OCI-LY7 (cell line): Measurements from ENCODE around the gene AKAP13. TPM values are rescaled to one million over a fixed set of nuclear protein-coding genes. Genes with fewer than 3 reads are reported as not detected.
A peak's percentile ranks its signal among the peaks of the same experiment; 100 is the strongest.

Source experiments
- BruUV-seq: library from RNA; stranded (reverse); fragments of 400-500 nt; replicated peaks from 2 replicates; lab custom pipeline; 2021; lab: Mats Ljungman, UMichigan
- CTCF ChIA-PET: fragments of 300-600 bp; sonication (Branson Sonifier 250); formaldehyde crosslinking; loops from one replicate; lab custom pipeline; 2022; ENCODE audit warnings: antibody characterized with exemption; ENCODE audit not compliant: unreplicated experiment; lab: Charles Lee
- POLR2A ChIA-PET: fragments of 300-600 bp; sonication (Branson Sonifier 250); formaldehyde crosslinking; loops from one replicate; lab custom pipeline; 2022; ENCODE audit warnings: antibody characterized with exemption; lab: Charles Lee
- DNase-seq: peaks from one replicate; pipeline ENCODE4 v3.0.0-alpha.2; 2015; ENCODE audit warnings: low spot score
- H2AFZ ChIP-seq: fragments of 200-600 bp; sonication (generic), shearing (Covaris generic); 2 replicates; pipeline ENCODE4 v1.6.1; 2014; ENCODE audit warnings: mild to moderate bottlenecking, antibody characterized with exemption, low read length, moderate library complexity
- H3K27ac ChIP-seq: fragments of 200-600 bp; sonication (generic); 2 replicates; pipeline ENCODE4 v1.5.1; 2014; ENCODE audit warnings: mixed run types, low read depth, mild to moderate bottlenecking, moderate library complexity, low read length, inconsistent platforms; ENCODE audit not compliant: poor library complexity, severe bottlenecking
- H3K36me3 ChIP-seq: fragments of 200-600 bp; sonication (generic); 2 replicates; pipeline ENCODE4 v1.6.1; 2014; ENCODE audit warnings: mild to moderate bottlenecking, antibody characterized with exemption, low read length, moderate library complexity, mixed read lengths; ENCODE audit not compliant: insufficient read depth
- H3K4me1 ChIP-seq: fragments of 200-600 bp; sonication (generic); 2 replicates; pipeline ENCODE4 v1.5.1; 2014; ENCODE audit warnings: mild to moderate bottlenecking, low read length; ENCODE audit not compliant: insufficient read depth, poor library complexity, severe bottlenecking
- H3K4me2 ChIP-seq: fragments of 200-600 bp; sonication (generic); 2 replicates; pipeline ENCODE4 v1.6.1; 2014; ENCODE audit warnings: mild to moderate bottlenecking, low read length
- H3K4me3 ChIP-seq: fragments of 200-600 bp; sonication (generic); 2 replicates; pipeline ENCODE4 v1.5.1; 2014; ENCODE audit warnings: mild to moderate bottlenecking, low read depth, low read length; ENCODE audit not compliant: poor library complexity, severe bottlenecking
- H3K79me2 ChIP-seq: fragments of 200-600 bp; sonication (generic); 2 replicates; pipeline ENCODE4 v1.6.1; 2016; ENCODE audit warnings: low read depth, mild to moderate bottlenecking, low read length, moderate library complexity, mixed read lengths; ENCODE audit not compliant: insufficient read depth
- H3K9me2 ChIP-seq: fragments of 200-600 bp; sonication (generic); 2 replicates; pipeline ENCODE4 v1.6.1; 2016; ENCODE audit warnings: mild to moderate bottlenecking, low read length, mixed read lengths; ENCODE audit not compliant: insufficient read depth
- H3K9me3 ChIP-seq: fragments of 200-600 bp; sonication (generic); 2 replicates; pipeline ENCODE4 v1.6.1; 2014; ENCODE audit warnings: mild to moderate bottlenecking, mixed run types, low read length, mixed read lengths
- H4K20me1 ChIP-seq: fragments of 200-600 bp; sonication (generic); 2 replicates; pipeline ENCODE4 v1.6.1; 2014; ENCODE audit warnings: mild to moderate bottlenecking, antibody characterized with exemption, low read length, moderate library complexity, mixed read lengths; ENCODE audit not compliant: insufficient read depth
- CTCF ChIP-seq: fragments of 200-600 bp; sonication (generic); conservative IDR thresholded peaks from 2 replicates; pipeline ENCODE4 v1.5.1; 2014; ENCODE audit warnings: mild to moderate bottlenecking, antibody characterized with exemption, low read length, moderate library complexity, mixed read lengths
- EZH2phosphoT487 ChIP-seq: fragments of 200-600 bp; sonication (generic); IDR thresholded peaks from 2 replicates; pipeline ENCODE4 v1.6.1; 2018; ENCODE audit warnings: low read depth, borderline replicate concordance, mild to moderate bottlenecking, mixed run types, antibody characterized with exemption, low read length, moderate library complexity, mixed read lengths
- intact Hi-C: fragments of 100-400 bp; cut with micrococcal nuclease; formaldehyde crosslinking; loops from one replicate; pipeline ENCODE4 v1.10.0; 2022; ENCODE audit not compliant: unreplicated experiment
- total RNA-seq, 2 experiments: library from RNA; depleted of rRNA in 1 of 2; stranded (reverse); fragments of >200 nt in 1 of 2; shearing (Covaris generic) in 1 of 2; gene quantifications; 2 replicates each; pipeline ENCODE4 v1.2.3, GENCODE V29; 2014 to 2022

AKAP13 gene
- total RNA-seq, 2 experiments from 2014 or later, result 140 to 250 TPM

GRCh38 chr15:85730001-85730820, 349.8 kb downstream of the AKAP13 start:
- peak; percentile 74 for DNase-seq

GRCh38 chr15:85733416-85733815, 353.0 kb downstream of the AKAP13 start:
- no peak overlapping the region for H3K27ac ChIP-seq
- no peaks in the 10 kb centered on the region for H3K9me2 ChIP-seq
- no peaks in the 10 kb centered on the region for H3K79me2 ChIP-seq
- no peaks in the 10 kb centered on the region for H4K20me1 ChIP-seq
- H3K4me1 ChIP-seq, result no peaks in the 10 kb centered on the region
- H2AFZ ChIP-seq, result no peak overlapping the region
- CTCF ChIA-PET, result no interaction called here
- no peak for TF ChIP-seq CTCF
- intact Hi-C loops, result no loop called here
- peaks cover 8% of the 10 kb centered on the region; the same call in 1 of the 2 replicates for H3K9me3 ChIP-seq
- no peak for DNase-seq
- no peak overlapping the region for H3K4me3 ChIP-seq
- POLR2A ChIA-PET, result no interaction called here
- H3K36me3 ChIP-seq, result peaks cover 97% of the 10 kb centered on the region
- BruUV-seq, result no TSS peak
- no peak overlapping the region for H3K4me2 ChIP-seq

More at GRCh38 chr15:85730001-85730820, 349.8 kb downstream of the AKAP13 start:
- TF ChIP-seq CTCF (peak; percentile 85), EZH2phosphoT487 (no peak)
- H4K20me1 ChIP-seq, result no peaks in the 10 kb centered on the region
- no peak overlapping the region for H3K4me2 ChIP-seq
- H3K36me3 ChIP-seq, result peaks cover 98% of the 10 kb centered on the region
- no peak overlapping the region for H2AFZ ChIP-seq
- peaks cover 8% of the 10 kb centered on the region; the same call in 1 of the 2 replicates for H3K9me3 ChIP-seq
- H3K79me2 ChIP-seq, result no peaks in the 10 kb centered on the region
- ChIA-PET CTCF (no interaction called here), POLR2A (no interaction called here)
- peak overlapping the region; percentile 16 for H3K27ac ChIP-seq
- no peak overlapping the region for H3K4me3 ChIP-seq
- H3K9me2 ChIP-seq, result no peaks in the 10 kb centered on the region
- no peaks in the 10 kb centered on the region for H3K4me1 ChIP-seq
- intact Hi-C loops, result loop anchor here (1.0 kb wide), 1 partner anchor 110 kb away; no protein-coding TSS in a partner anchor
- no TSS peak for BruUV-seq

GRCh38 chr15:85737061-85737460, 356.7 kb downstream of the AKAP13 start:
- intact Hi-C loops, result no loop called here
- TSS peak; percentile 32 for BruUV-seq
- ChIA-PET POLR2A (no interaction called here), CTCF (interaction anchor here (0.5 kb wide), 1 partner anchor 42 kb away, joined by 5 read pairs; no protein-coding TSS in a partner anchor)
- Histone ChIP-seq H3K4me3 (no peak overlapping the region), H3K4me2 (no peak overlapping the region), H3K9me2 (no peaks in the 10 kb centered on the region), H2AFZ (no peak overlapping the region), H3K9me3 (peaks cover 8% of the 10 kb centered on the region; the same call in 1 of the 2 replicates), H3K79me2 (no peaks in the 10 kb centered on the region), H4K20me1 (no peaks in the 10 kb centered on the region), H3K4me1 (no peaks in the 10 kb centered on the region), H3K36me3 (peaks cover 95% of the 10 kb centered on the region), H3K27ac (no peak overlapping the region)
- no peak for TF ChIP-seq EZH2phosphoT487
- no peak for TF ChIP-seq CTCF
- no peak for DNase-seq
